Skeletal muscle satellite cell (primary cell): Measurements from ENCODE around the gene FMNL3.

ENCODE experiments used
- H3K27me3 ChIP-seq: 2 replicates; pipeline ENCODE4 v1.7.0; 2013; ENCODE audit warnings: low read length; ENCODE audit not compliant: control insufficient read depth, insufficient read depth
- H3K36me3 ChIP-seq: 2 replicates; pipeline ENCODE4 v1.7.0; 2013; ENCODE audit warnings: mild to moderate bottlenecking, control low read depth, low read length; ENCODE audit not compliant: insufficient read depth
- H3K4me1 ChIP-seq: 2 replicates; pipeline ENCODE4 v1.7.0; 2013; ENCODE audit warnings: low read length; ENCODE audit not compliant: control insufficient read depth, insufficient read depth
- H3K4me2 ChIP-seq: 2 replicates; pipeline ENCODE4 v1.7.0; 2013; ENCODE audit warnings: mild to moderate bottlenecking, low read length
- H3K4me3 ChIP-seq: 2 replicates; pipeline ENCODE4 v1.7.0; 2013; ENCODE audit warnings: low read length
- H3K9ac ChIP-seq: 2 replicates; pipeline ENCODE4 v1.7.0; 2013; ENCODE audit warnings: mild to moderate bottlenecking, low read depth, low read length, moderate library complexity
- H3K9me3 ChIP-seq: replicated peaks from 2 replicates; pipeline ENCODE4 v1.7.0; 2013; ENCODE audit warnings: mild to moderate bottlenecking, control low read depth, low read length

FMNL3 gene

DNA sequence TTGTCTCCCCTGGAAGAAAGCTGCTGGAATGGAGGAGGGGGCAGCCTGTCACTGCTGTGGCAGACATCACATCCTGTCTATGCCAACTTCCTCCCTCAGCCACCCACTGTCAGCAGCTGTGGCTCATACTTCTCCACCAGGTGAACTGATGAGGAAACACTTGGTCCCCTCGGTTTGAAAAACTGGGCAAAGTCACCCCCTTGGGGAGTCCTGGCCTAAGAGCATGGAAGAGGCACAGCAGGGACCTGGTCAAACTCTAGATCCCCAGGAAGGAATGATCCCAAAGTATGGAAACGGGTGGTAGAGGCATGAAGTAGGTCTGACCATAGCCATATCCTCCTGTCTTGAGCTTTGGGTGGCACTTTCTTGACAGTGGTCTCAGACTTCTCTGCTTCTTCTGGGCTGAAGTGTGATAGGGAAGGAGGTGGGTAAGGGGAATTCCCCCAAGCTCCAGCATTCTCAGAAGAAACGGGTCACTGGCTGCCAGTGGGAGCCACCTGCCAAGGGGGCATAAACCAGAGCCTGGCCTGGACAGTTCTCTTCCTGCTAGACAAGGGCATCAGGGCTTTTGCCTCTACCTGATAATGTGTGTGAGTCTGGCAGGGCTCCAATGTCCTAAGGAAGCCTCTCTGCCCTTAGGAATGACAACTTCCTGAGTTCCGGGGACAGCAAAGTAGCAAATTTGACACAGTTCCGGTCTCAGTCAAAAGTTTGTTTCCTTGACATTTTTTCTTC is 36.0 kb downstream of the FMNL3 start:
- H3K36me3 ChIP-seq: no peaks in the 10 kb centered on the region
- no peak overlapping the region for H3K4me2 ChIP-seq
- peaks cover 50% of the 10 kb centered on the region for H3K4me1 ChIP-seq
- H3K9me3 ChIP-seq: no peaks in the 10 kb centered on the region
- H3K9ac ChIP-seq: no peak overlapping the region
- no peak overlapping the region for H3K4me3 ChIP-seq
- no peaks in the 10 kb centered on the region for H3K27me3 ChIP-seq

DNA sequence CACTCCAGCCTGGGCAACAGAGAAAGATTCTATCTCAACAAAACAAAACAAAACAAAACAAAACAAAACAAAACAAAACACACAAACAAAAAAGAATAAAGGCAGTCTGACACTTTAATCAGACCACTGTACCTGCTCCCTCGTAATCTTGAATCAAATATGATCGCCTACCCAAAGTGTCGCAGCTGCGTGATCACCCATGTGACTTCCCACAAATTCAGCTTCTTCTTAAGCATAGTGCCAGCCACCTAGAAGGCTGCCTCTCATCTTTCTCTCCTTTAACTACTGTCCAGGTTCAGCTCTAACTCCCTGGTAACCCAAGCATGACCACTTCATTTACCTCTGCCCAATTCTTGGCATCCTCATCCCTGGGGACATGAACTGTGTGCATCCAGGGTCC is 37.4 kb downstream of the FMNL3 start:
- H3K4me2 ChIP-seq: no peak overlapping the region
- no peak overlapping the region for H3K4me3 ChIP-seq
- H3K9me3 ChIP-seq: no peaks in the 10 kb centered on the region
- H3K36me3 ChIP-seq: no peaks in the 10 kb centered on the region
- no peak overlapping the region for H3K9ac ChIP-seq
- no peaks in the 10 kb centered on the region for H3K27me3 ChIP-seq
- peaks cover 48% of the 10 kb centered on the region for H3K4me1 ChIP-seq

DNA sequence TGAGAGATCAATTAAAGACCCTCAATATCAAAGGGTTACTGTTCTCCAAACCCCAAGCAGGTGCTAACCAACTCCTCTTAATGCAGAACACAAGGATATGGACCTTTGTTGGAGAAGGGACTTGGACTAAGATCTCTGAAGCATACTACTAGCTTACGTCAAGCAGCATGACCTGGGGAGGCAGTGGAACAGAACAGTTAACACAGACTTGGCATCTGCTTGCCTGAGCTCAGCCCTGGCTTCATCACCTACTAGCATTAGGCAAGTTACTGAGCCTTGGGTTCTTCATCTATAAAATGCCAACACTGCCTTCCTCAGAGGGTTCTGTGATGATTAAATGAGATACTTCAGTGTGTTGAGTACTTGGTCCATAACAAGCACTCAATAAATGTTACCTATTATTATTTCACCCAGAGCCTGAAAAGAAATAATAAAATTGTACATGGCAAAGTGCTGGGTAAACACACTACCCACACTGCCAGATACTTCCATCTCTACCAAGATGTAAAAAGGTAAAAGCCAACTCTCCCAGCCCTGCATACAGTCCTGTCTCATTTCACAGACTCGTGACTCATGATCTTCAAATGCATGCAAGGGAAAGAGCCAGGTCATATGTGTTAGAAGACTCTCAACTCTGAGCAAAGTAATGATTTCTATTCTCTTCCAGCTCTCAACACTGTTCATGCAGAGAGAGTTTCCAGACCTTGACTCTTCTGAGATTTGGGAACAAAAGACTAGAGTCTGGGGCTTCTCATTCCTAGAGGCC is 39.7 kb downstream of the FMNL3 start:
- no peak overlapping the region for H3K4me2 ChIP-seq
- H3K36me3 ChIP-seq: no peaks in the 10 kb centered on the region
- H3K27me3 ChIP-seq: no peaks in the 10 kb centered on the region
- H3K4me1 ChIP-seq: peaks cover 45% of the 10 kb centered on the region
- no peaks in the 10 kb centered on the region for H3K9me3 ChIP-seq
- no peak overlapping the region for H3K4me3 ChIP-seq
- H3K9ac ChIP-seq: no peak overlapping the region

DNA sequence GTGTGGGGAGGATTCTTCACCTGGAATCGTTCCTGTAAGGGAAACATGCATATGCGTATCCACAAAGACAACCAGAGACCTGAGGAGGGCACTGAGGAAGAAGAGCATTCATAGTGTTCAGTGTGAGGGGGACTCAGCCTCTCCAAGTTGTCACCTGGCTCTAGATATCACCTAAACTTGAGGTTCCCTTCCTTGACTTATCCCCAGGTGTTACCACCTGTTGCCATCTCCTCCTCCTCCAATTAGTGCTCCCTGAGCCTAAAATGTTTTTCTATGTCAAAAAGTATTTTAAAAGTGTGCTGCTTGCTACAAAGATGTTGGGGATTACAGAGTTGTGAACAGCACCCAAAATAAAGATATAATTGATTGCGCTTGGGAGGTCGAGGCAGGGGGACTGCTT is 41.0 kb downstream of the FMNL3 start:
- Histone ChIP-seq H3K9me3 (no peaks in the 10 kb centered on the region), H3K27me3 (no peaks in the 10 kb centered on the region), H3K9ac (no peak overlapping the region), H3K36me3 (peaks cover 3% of the 10 kb centered on the region), H3K4me3 (no peak overlapping the region), H3K4me2 (no peak overlapping the region), H3K4me1 (peaks cover 35% of the 10 kb centered on the region)

DNA sequence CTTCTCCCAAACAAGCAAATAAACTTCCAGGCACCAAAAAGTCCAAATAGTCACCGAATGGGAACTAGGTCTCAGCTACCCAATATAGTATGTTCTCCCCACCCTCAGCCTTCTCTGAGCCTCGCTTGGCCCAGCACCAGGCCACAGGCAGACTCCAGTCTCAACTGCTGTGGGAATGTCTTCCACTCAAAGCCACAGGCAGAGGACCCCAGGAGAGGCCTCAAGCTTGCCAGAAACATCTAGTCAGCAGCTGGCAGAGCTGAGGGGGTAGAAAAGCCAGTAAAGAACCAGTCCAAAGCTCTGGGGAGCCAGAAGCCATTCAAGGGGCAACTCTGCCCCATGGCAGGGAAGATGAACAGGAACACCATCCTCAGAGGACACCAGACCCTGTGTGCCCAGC is 41.8 kb downstream of the FMNL3 start:
- Histone ChIP-seq H3K9ac (no peak overlapping the region), H3K27me3 (no peaks in the 10 kb centered on the region), H3K36me3 (peaks cover 6% of the 10 kb centered on the region), H3K4me2 (no peak overlapping the region), H3K4me3 (no peak overlapping the region), H3K4me1 (peaks cover 28% of the 10 kb centered on the region), H3K9me3 (no peaks in the 10 kb centered on the region)

DNA sequence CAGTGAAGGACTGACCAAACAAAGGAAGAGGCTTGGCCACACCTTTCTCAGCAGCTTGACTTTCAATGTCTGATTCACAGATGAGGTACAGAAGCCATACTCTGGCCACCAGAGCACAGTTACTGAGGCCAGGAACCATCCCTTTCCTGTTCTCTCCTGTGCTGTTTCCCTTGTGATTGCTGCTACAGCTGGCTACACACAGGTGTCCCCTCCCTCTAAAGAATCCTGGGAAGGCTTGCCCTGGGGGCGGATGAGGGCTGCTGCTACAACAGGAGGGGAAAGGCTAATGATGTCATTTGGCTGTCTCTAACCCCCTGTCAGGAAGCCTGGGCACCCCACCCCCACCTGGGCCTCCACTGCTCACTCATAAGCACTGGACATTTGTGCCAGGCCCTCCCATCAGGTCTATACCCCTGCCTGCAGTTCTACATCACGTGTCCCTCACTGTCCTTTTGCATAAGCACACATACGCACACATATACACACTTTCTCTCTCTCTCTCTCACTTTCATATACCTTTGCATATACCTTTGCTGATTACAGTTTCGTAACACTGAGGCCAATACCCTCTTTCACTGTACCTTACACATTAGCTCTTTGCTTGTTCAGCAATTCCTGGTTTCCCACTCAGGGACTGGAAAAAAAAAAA is 42.5 kb downstream of the FMNL3 start:
- H3K9me3 ChIP-seq: no peaks in the 10 kb centered on the region
- H3K27me3 ChIP-seq: no peaks in the 10 kb centered on the region
- H3K4me3 ChIP-seq: no peak overlapping the region
- H3K4me2 ChIP-seq: no peak overlapping the region
- H3K9ac ChIP-seq: no peak overlapping the region
- peaks cover 6% of the 10 kb centered on the region for H3K36me3 ChIP-seq
- H3K4me1 ChIP-seq: peaks cover 28% of the 10 kb centered on the region

DNA sequence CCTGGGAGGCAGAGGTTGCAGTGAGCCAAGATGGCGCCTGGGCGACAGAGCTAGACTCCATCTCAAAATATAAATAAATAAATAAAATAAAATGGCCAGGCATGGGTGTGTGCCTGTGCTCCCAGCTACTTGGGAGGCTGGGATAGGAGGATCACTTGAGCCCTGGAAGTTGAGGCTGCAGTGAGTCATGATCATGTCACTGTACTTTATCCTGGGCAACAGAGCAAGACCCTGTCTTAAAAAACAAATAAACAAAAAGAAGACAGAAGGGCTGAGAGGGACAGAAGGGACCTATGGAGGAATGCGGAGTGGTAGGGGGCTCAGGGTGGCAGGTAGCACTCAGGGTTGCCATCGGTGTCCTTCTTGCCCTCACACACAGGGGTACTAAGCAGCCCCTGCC is 43.0 kb downstream of the FMNL3 start:
- Histone ChIP-seq H3K4me1 (peaks cover 28% of the 10 kb centered on the region), H3K4me2 (no peak overlapping the region), H3K9me3 (no peaks in the 10 kb centered on the region), H3K36me3 (peaks cover 6% of the 10 kb centered on the region), H3K4me3 (no peak overlapping the region), H3K27me3 (no peaks in the 10 kb centered on the region), H3K9ac (no peak overlapping the region)

DNA sequence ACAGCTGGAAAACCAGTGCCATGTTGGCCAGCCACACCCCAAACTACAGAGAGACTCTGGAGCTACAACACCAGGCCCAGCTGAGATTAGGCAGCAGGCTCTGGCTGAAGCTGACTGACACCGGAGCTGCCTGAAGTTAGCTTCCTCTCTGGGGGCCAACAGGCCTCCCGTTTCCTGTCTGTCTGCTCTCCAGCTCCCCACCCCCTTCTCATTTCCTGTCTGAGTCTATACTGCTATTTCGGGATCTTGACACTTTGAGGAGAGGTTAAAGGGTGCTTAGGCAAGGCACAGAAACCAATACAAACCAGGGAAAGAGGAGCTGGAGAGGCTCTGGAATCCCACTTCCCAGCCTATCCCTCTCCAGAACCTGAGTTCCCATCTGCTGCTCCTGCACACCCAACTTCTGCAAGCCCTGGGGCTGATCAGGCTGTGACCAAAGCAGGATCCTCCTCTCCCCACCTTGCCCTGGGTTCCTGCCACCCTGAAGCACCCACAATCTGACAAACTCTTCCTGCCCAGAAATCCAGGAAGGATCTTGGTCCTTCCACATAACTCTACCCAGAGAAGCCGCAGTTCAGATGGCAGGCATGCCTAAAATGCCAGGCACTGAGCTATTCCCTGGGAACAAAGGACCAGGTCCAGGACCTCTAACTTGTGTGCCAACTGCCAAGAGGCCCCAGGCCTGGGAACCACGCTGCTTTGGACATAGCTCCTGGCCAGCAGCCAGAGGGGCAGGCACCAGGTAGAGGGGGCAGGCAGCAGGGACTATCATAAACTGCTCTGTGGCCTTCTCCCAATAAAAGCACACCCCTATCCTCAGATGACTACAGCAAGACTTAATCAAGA is 44.0 kb downstream of the FMNL3 start:
- no peaks in the 10 kb centered on the region for H3K9me3 ChIP-seq
- peak overlapping the region; percentile 52 for H3K9ac ChIP-seq
- peak overlapping the region; percentile 9 for H3K4me3 ChIP-seq
- H3K4me2 ChIP-seq: peak overlapping the region; percentile 42
- H3K36me3 ChIP-seq: peaks cover 11% of the 10 kb centered on the region
- H3K27me3 ChIP-seq: no peaks in the 10 kb centered on the region
- H3K4me1 ChIP-seq: peaks cover 28% of the 10 kb centered on the region

DNA sequence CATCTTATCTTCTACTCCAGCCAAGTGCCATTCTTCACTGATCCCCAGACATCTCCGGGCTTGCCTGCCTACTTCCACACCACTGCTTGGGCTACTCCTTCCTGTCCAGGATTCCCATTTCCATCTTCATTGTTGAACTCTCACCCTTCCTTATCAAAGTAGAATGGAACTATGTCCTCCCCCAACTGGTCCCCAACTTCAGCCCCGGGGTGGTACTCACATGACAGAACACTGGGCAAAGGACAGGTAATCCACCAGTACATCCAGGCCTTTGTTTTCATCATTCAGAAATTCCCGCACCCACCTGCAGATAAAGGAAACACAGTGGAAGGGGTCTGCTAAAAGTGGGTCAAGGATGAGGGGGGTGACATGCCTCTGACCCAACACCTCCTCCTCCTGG is 45.5 kb downstream of the FMNL3 start:
- peaks cover 23% of the 10 kb centered on the region for H3K4me1 ChIP-seq
- peaks cover 22% of the 10 kb centered on the region for H3K36me3 ChIP-seq
- no peaks in the 10 kb centered on the region for H3K27me3 ChIP-seq
- H3K9me3 ChIP-seq: no peaks in the 10 kb centered on the region
- no peak overlapping the region for H3K4me2 ChIP-seq
- H3K4me3 ChIP-seq: no peak overlapping the region
- H3K9ac ChIP-seq: no peak overlapping the region

DNA sequence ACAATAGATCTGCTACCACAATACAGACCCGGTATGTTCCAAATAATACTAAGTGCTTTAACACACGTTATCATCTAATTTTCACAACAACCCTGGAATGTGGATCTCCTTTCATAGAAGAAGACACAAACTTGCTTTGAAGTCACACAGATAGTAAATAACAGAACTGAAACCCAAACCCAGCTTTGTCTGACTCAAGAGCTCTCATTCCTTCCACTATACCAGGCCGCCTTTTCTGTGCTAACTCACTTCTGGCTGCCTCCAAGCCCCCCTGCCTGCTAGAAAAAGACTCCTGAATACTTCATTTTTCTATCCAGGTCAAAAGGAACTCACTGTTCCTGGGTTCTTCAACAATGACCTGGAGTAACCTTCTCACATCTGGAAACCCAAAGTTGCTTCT is 46.0 kb downstream of the FMNL3 start:
- Histone ChIP-seq H3K36me3 (peaks cover 26% of the 10 kb centered on the region), H3K9ac (no peak overlapping the region), H3K4me1 (peaks cover 23% of the 10 kb centered on the region)

DNA sequence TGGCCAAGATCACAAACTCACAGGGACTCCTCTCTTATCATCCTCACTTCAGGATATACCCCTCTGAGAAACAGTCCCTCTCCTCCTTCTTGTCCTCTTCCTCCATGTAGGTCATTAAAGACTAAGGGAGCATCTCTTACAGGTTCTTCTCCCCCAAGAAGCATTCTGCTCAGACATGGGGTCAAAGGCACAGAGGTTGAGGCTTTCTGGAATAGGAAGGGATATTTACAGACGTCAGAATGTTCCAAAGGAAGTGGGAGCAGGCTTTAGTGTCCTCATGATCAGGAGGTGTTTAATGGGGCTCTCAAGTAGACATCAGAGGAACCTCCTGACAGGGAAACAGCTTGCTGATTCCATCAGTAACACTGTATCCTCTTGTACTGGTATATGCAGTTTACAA is 47.5 kb downstream of the FMNL3 start:
- Histone ChIP-seq H3K4me1 (peaks cover 23% of the 10 kb centered on the region), H3K27me3 (no peaks in the 10 kb centered on the region), H3K9ac (no peak overlapping the region), H3K9me3 (no peaks in the 10 kb centered on the region), H3K36me3 (peaks cover 34% of the 10 kb centered on the region), H3K4me2 (no peak overlapping the region), H3K4me3 (no peak overlapping the region)

More for the DNA sequence above, 46.0 kb downstream of the FMNL3 start:
- H3K4me2 ChIP-seq: no peak overlapping the region
- no peaks in the 10 kb centered on the region for H3K27me3 ChIP-seq
- H3K9me3 ChIP-seq: no peaks in the 10 kb centered on the region
- no peak overlapping the region for H3K4me3 ChIP-seq
